ENCODE measurements around the gene COX4I2. TPM values are rescaled to one million over a fixed set of nuclear protein-coding genes. Genes with fewer than 3 reads are reported as not detected.
A peak's percentile ranks its signal among the peaks of the same experiment; 100 is the strongest.
"Not testable (repeated sequence)": the region's sequence is repeated elsewhere in the genome, so short reads cannot be mapped to it uniquely, and the experiment has no call there.

Gene COX4I2
- total RNA-seq, 1 donor from 2014 or later, result not detected

GRCh38 chr20:31654534-31654933 lies 16.8 kb downstream of the COX4I2 start:
- DNase-seq, result no peak

GRCh38 chr20:31661625-31662371 lies 24.1 kb downstream of the COX4I2 start:
- peak; percentile 78 for DNase-seq

- no peak for DNase-seq
These were observed 24.7 kb downstream of the COX4I2 start for GRCh38 chr20:31662372-31662854.

GRCh38 chr20:31663524-31663837 lies 25.8 kb downstream of the COX4I2 start:
- no peak for DNase-seq

- DNase-seq, result no peak
These were observed 26.4 kb downstream of the COX4I2 start for GRCh38 chr20:31663838-31664695.

- DNase-seq, result no peak
These were observed 27.1 kb downstream of the COX4I2 start for GRCh38 chr20:31664696-31665354.

- no peak for DNase-seq
These were observed 28.0 kb downstream of the COX4I2 start for GRCh38 chr20:31665753-31666152.

GRCh38 chr20:31666258-31667042 lies 28.7 kb downstream of the COX4I2 start:
- DNase-seq, result peak; percentile 26

GRCh38 chr20:31667315-31668285 lies 29.9 kb downstream of the COX4I2 start:
- DNase-seq, result no peak

- DNase-seq, result not testable (repeated sequence)
These were observed 31.2 kb downstream of the COX4I2 start for GRCh38 chr20:31668944-31669343.

GRCh38 chr20:31669876-31670275 lies 32.2 kb downstream of the COX4I2 start:
- no peak for DNase-seq

GRCh38 chr20:31670371-31671228 lies 32.9 kb downstream of the COX4I2 start:
- peak; percentile 80 for DNase-seq

- DNase-seq, result no peak
These were observed 33.6 kb downstream of the COX4I2 start for GRCh38 chr20:31671324-31671723.

- no peak for DNase-seq
These were observed 35.7 kb downstream of the COX4I2 start for GRCh38 chr20:31673435-31673834.

GRCh38 chr20:31673943-31674463 lies 36.3 kb downstream of the COX4I2 start:
- DNase-seq, result no peak

GRCh38 chr20:31674895-31675827 lies 37.4 kb downstream of the COX4I2 start:
- DNase-seq, result peak; percentile 54

GRCh38 chr20:31675828-31676608 lies 38.3 kb downstream of the COX4I2 start:
- peak; percentile 33 for DNase-seq

GRCh38 chr20:31676609-31676989 lies 38.9 kb downstream of the COX4I2 start:
- DNase-seq, result no peak

All from occipital lobe (tissue), 2 donors.